HG02798 (cell line): ENCODE data around the gene HMGCR.
"Not testable (repeated sequence)": the region's sequence is repeated elsewhere in the genome, so short reads cannot be mapped to it uniquely, and the experiment has no call there.

ENCODE experiments used
- ATAC-seq: cut with Tn5 transposase; IDR thresholded peaks from one replicate; pipeline ENCODE4 v1.9.1; 2021; ENCODE audit warnings: mild to moderate bottlenecking; ENCODE audit not compliant: unreplicated experiment, poor library complexity

Gene HMGCR

GRCh38 chr5:75336615-75337336 lies at the start of gene HMGCR:
Gene HMGCR, plus strand, starts transcription at chr5:75337220. Its CDS starts 5,386 bp downstream, at chr5:75342606.
- peak; percentile 99 for ATAC-seq

- not testable (repeated sequence) for ATAC-seq
Measured at GRCh38 chr5:75291844-75292243, 45.2 kb upstream of the HMGCR start.

- no peak for ATAC-seq
Measured at GRCh38 chr5:75300084-75300483, 36.9 kb upstream of the HMGCR start.

GRCh38 chr5:75303419-75303818 lies 33.6 kb upstream of the HMGCR start:
- ATAC-seq = no peak

- ATAC-seq = not testable (repeated sequence)
Measured at GRCh38 chr5:75304486-75304885, 32.5 kb upstream of the HMGCR start.

- ATAC-seq = no peak
Measured at GRCh38 chr5:75306746-75307145, 30.3 kb upstream of the HMGCR start.

- ATAC-seq = no peak
Measured at GRCh38 chr5:75310212-75310611, 26.8 kb upstream of the HMGCR start.

GRCh38 chr5:75319148-75319547 lies 17.9 kb upstream of the HMGCR start:
- ATAC-seq = not testable (repeated sequence)

- ATAC-seq = no peak
Measured at GRCh38 chr5:75319638-75320037, 17.4 kb upstream of the HMGCR start.

GRCh38 chr5:75320371-75320770 lies 16.6 kb upstream of the HMGCR start:
- ATAC-seq = no peak

- ATAC-seq = no peak
Measured at GRCh38 chr5:75322066-75322465, 15.0 kb upstream of the HMGCR start.

GRCh38 chr5:75324791-75325190 lies 12.2 kb upstream of the HMGCR start:
- ATAC-seq = no peak

- ATAC-seq = no peak
Measured at GRCh38 chr5:75325242-75325641, 11.8 kb upstream of the HMGCR start.

- ATAC-seq = no peak
Measured at GRCh38 chr5:75330404-75330803, 6.6 kb upstream of the HMGCR start.

GRCh38 chr5:75331095-75332090 lies 5.6 kb upstream of the HMGCR start:
- no peak for ATAC-seq

GRCh38 chr5:75333759-75334158 lies 3.3 kb upstream of the HMGCR start:
- ATAC-seq = not testable (repeated sequence)

GRCh38 chr5:75334413-75334812 lies 2.6 kb upstream of the HMGCR start:
- ATAC-seq = not testable (repeated sequence)

- ATAC-seq = no peak
Measured at GRCh38 chr5:75335486-75335885, 1.5 kb upstream of the HMGCR start.

- no peak for ATAC-seq
Measured at GRCh38 chr5:75335952-75336614, 937 bp upstream of the HMGCR start.

- peak; percentile 2 for ATAC-seq
Measured at GRCh38 chr5:75337366-75338021, 474 bp downstream of the HMGCR start.
